Measurements from ENCODE around the gene XYLT2.

The XYLT2 gene

DNA sequence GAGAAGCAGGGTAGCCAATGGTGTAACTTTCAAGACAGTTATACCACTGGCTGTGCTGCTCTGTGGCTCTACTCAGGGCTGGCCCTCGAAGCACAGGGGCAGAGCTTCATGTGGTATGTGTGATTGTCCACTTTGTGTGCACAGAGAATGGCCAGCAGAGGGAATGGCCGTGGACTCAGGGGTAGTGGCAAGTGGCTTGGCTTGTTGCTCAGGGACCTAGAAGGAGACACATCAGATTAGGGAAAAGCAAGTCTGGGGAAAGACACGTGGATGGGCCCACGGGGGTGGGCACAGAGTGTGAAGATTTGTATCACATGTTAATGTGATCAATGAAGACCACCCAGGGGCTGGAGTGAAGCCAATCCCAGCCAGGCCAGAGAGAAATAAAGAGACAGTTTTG, 20.0 kb upstream of the XYLT2 start:
- TF ChIP-seq, protein P1, sequence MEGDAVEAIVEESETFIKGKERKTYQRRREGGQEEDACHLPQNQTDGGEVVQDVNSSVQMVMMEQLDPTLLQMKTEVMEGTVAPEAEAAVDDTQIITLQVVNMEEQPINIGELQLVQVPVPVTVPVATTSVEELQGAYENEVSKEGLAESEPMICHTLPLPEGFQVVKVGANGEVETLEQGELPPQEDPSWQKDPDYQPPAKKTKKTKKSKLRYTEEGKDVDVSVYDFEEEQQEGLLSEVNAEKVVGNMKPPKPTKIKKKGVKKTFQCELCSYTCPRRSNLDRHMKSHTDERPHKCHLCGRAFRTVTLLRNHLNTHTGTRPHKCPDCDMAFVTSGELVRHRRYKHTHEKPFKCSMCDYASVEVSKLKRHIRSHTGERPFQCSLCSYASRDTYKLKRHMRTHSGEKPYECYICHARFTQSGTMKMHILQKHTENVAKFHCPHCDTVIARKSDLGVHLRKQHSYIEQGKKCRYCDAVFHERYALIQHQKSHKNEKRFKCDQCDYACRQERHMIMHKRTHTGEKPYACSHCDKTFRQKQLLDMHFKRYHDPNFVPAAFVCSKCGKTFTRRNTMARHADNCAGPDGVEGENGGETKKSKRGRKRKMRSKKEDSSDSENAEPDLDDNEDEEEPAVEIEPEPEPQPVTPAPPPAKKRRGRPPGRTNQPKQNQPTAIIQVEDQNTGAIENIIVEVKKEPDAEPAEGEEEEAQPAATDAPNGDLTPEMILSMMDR (IDR thresholded peaks at IDR 0.05), result no peak

DNA sequence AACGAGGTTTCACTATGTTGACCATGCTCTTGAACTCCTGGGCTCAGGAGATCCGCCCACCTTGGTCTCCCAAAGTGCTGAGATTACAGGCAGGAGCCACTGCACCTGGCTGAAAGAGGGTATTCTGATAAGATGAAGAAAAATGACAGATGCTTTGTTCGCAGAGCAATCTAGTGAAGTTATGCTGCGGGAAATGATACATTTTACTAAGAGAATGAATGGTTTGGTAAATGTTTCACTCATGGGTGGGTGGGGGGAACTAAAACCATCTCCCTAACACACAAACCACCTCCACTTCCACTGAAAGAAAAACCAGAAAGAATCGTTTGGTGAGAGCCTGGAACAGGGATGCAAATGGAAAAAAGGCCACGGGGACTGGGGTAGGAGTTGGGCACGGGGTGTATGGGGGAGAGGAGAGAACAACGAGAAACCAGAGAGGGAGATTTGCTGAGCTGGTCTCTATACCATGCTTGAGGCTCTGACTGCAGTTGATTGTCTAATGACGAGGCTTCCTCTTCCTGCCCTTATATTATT, 19.0 kb upstream of the XYLT2 start:
- TF ChIP-seq, protein P1 (IDR thresholded peaks at IDR 0.05), result no peak

DNA sequence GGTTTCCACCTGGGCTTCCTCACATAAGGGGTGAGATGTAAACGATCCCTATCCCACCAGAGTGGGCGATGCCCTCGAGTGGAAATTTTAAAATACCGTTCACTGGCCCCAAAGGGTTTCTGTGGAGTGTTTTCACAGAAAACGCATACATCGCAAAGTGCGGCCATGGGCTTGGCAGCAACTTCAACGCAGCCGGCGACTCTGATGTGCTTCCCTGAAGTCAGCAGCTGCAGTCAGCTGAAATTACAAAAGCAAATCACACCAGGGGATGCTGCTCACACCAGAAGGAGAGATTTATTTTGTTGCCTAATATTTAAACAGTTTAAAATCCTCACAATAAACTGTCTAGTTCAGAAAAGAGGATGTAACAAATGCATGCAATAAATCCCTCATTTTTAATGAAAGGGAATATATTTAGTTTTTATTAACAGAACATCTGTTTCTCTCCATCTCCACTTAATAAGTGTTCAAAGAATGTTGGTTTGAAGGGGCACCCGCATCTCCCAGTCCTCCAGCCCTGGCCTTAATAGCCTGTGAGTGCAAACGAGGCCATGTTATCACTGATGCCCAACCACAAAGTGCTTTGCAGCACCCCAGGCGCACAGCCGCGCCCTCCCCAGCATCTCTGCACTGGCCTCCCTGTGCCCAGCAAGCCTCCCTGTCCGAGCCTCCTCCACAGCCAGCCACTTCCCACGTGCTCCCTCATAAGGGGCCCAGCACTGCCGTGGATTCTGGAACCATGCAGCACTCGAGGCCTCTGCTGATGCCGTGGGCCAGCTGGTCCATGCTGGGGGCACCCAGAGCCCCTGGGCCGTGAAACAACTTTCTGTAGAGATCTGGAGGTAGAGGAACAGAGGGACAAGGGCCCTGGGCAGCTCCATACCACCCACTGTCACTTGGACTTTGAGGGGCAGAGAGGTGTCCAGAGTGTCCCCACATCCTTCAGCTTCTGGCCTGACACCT, 17.3 kb upstream of the XYLT2 start:
- TF ChIP-seq, protein P1 (IDR thresholded peaks at IDR 0.05), result no peak

DNA sequence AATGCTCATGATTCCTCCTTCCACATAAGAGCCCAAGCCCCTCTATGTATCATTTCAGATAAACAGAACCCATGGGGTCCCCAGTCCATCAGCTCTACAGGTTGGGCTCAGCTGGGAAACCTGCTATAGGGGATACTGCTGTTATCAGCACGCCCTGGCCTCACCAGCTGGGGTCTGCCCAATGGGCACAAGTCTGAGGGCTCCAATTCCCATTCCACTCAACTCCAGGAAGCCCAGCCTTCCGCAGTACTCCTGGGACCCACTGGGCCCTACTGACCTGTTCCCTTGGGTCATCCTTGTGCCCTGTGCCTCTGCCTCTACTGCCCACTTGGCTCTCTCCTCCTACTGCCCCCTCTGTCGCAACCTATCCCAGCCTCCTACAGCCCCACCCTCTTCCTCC, 16.2 kb upstream of the XYLT2 start:
- TF ChIP-seq, protein P1 (IDR thresholded peaks at IDR 0.05), result no peak

DNA sequence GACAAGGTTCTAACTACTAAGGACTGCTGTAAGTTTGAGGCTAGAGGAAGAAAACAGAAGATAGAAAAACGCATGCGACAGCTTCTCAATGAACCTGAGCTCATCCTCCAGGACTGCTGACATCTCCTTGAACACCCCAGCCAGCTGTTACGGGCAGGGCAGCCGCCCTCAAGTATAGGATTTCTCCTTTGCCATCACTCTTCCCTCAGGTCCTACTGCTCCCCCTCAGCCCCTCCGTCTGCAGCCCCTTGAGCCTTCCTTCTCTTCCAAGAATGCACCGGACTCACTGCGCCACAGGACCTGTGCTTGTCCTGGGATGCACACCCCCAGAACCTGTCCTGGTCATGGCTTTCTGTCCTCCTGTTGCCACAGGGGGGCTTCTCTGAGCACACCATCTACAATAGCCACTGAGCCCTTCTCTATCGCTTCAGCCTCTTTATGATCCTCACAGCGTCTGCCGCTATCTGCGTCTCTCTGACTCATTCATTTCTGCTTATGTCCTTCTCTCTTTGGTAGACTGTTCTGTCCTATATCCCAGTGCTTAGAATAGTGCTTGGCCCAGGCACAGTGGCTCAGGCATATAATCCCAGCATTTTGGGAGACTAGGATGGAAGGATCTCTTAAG, 15.7 kb upstream of the XYLT2 start:
- TF ChIP-seq, protein P1 (IDR thresholded peaks at IDR 0.05), result no peak

DNA sequence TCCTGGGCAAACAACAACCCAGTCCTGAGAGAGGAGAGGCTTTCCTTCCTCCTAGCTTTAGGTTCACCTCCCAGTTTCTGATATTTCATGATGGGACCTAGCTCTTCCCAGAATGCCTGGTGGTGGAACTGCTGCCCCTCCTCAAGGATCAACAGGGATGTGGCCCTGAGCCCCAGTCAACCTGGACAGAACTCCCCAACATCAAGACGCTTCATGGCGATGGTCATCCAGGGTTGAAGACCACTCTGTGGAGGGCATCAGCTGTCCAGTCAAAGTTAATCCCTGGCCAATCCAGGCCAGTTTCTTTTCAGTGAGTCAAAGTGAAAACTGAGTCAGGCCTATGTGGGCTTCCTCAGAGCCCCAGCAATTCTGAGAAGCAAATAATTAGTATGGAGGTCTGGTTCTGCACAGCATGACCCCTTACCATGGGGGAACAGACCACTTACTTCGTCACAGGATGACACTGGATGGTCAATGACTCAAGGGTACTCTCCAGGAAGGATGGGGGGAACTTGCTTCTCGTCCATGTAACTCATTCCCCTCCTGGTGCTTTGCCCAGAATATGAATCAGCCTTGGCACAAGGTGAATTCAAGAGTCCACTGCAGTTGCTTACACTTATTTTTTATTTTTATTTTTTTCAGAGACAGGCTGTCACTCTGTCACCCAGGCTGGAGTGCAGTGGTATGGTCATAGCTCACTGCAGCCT, 14.7 kb upstream of the XYLT2 start:
- TF ChIP-seq, protein P1 (IDR thresholded peaks at IDR 0.05), result no peak

DNA sequence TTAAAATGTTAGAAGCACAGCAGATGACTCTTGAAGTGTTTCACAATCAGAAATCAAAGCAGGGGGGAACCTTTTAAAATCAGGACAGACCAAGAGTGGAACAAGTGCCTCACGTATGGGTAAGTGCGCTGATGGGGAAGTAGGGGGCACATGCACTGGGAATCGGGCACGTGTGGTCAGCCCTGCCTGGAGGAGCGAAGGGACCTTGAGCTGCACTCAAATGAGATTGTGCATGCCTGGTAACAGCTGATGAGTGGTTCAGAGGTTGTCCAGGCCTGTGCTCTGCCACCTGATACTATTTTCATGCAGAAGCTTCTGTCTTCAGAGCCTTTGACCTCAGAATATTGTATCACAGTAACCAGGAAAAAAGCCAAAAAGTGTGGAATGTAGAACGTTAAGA, 13.7 kb upstream of the XYLT2 start:
- TF ChIP-seq, protein P1 (IDR thresholded peaks at IDR 0.05), result no peak

Data from LNCAP (cell line).